Kasumi-1 (cell line): ENCODE measurements around the gene CT47A1.
"Not testable (repeated sequence)": the region's sequence is repeated elsewhere in the genome, so short reads cannot be mapped to it uniquely, and the experiment has no call there.

ENCODE experiments used
- DNase-seq, 2 experiments: peaks; one replicate each; lab custom pipeline; 2025; lab: John Stamatoyannopoulos, UW

CT47A1 gene

GRCh38 chrX:120985660-120986059, at the start of gene CT47A1:
CT47A1 (minus strand) TSS chrX:120985760; CDS start chrX:120985529, 231 bp downstream.
- not testable (repeated sequence) for DNase-seq

GRCh38 chrX:121032531-121032930, 47.0 kb upstream of the CT47A1 start:
- no peak for DNase-seq

GRCh38 chrX:121030083-121030482, 44.5 kb upstream of the CT47A1 start:
- DNase-seq = no peak

- no peak for DNase-seq
These were observed 42.9 kb upstream of the CT47A1 start for GRCh38 chrX:121028419-121028818.

GRCh38 chrX:121014826-121015225, 29.3 kb upstream of the CT47A1 start:
- no peak for DNase-seq

GRCh38 chrX:121013897-121014455, 28.4 kb upstream of the CT47A1 start:
- no peak for DNase-seq

GRCh38 chrX:121011254-121011653, 25.7 kb upstream of the CT47A1 start:
- no peak for DNase-seq

GRCh38 chrX:121010218-121010617, 24.7 kb upstream of the CT47A1 start:
- DNase-seq = no peak

GRCh38 chrX:121009764-121010163, 24.2 kb upstream of the CT47A1 start:
- DNase-seq = no peak

GRCh38 chrX:121008920-121009319, 23.4 kb upstream of the CT47A1 start:
- no peak for DNase-seq

- peak in 1 of 2 experiments; percentile 30 for DNase-seq
These were observed 15.0 kb upstream of the CT47A1 start for GRCh38 chrX:121000589-121000988.

- DNase-seq = no peak
These were observed 13.9 kb upstream of the CT47A1 start for GRCh38 chrX:120999413-120999812.

GRCh38 chrX:120956500-120956899, 29.1 kb downstream of the CT47A1 start, which contains the start of gene CT47A7:
CT47A7 (minus strand) TSS chrX:120956600; CDS start chrX:120956345, 255 bp downstream.
- DNase-seq = not testable (repeated sequence)
